NB4 (cell line): ENCODE data around the gene TNFAIP8.

Experiments used
- DNase-seq: peaks from one replicate; pipeline ENCODE4 v3.0.0; 2010; ENCODE audit warnings: low read depth
- H3K4me3 ChIP-seq: one replicate; pipeline ENCODE4 v1.5.1; 2011; ENCODE audit warnings: mild to moderate bottlenecking, low read depth, low read length, moderate library complexity
- MYC ChIP-seq: IDR thresholded peaks from 2 replicates; pipeline ENCODE4 v1.6.1; 2011; ENCODE audit warnings: low read depth, low read length
- POLR2A ChIP-seq: IDR thresholded peaks from 2 replicates; pipeline ENCODE4 v1.6.1; 2011; ENCODE audit warnings: mild to moderate bottlenecking; ENCODE audit not compliant: insufficient read length; ENCODE audit errors: extremely low read depth
- TF ChIP-seq, protein P1 (sequence below): IDR thresholded peaks from 2 replicates; pipeline ENCODE4 v1.6.1; 2011; ENCODE audit warnings: low read depth, low read length
- TF ChIP-seq, protein P2 (sequence below): IDR thresholded peaks from one replicate; pipeline ENCODE4 v1.5.1; 2012; ENCODE audit warnings: low read depth, low read length

The TNFAIP8 gene

DNA sequence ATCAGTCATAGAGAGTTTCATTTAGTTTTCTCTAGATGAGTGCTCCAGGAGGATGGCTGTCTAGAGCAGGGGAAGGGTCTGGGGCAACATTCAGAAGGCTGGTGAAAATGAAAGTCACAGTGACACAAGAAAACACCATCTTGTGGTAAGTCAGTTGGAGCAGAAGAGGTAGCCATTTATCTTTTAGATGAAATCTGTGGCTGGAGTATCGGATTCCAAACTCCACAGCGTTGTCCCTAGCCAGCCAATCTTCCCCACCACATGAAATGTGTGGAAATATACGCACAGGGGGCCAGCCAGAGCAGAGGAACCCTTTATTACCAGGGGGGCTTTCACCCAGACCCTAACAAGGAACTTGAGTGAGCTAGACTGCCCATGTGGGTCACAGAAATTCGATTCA is 15.9 kb upstream of the TNFAIP8 start:
- peak; percentile 64 for DNase-seq
- TF ChIP-seq, protein P1, sequence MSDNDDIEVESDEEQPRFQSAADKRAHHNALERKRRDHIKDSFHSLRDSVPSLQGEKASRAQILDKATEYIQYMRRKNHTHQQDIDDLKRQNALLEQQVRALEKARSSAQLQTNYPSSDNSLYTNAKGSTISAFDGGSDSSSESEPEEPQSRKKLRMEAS = no peak
- TF ChIP-seq POLR2A = no peak
- TF ChIP-seq, protein P2, sequence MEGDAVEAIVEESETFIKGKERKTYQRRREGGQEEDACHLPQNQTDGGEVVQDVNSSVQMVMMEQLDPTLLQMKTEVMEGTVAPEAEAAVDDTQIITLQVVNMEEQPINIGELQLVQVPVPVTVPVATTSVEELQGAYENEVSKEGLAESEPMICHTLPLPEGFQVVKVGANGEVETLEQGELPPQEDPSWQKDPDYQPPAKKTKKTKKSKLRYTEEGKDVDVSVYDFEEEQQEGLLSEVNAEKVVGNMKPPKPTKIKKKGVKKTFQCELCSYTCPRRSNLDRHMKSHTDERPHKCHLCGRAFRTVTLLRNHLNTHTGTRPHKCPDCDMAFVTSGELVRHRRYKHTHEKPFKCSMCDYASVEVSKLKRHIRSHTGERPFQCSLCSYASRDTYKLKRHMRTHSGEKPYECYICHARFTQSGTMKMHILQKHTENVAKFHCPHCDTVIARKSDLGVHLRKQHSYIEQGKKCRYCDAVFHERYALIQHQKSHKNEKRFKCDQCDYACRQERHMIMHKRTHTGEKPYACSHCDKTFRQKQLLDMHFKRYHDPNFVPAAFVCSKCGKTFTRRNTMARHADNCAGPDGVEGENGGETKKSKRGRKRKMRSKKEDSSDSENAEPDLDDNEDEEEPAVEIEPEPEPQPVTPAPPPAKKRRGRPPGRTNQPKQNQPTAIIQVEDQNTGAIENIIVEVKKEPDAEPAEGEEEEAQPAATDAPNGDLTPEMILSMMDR = no peak
- no peak for TF ChIP-seq MYC
- H3K4me3 ChIP-seq = peak overlapping the region; percentile 61

DNA sequence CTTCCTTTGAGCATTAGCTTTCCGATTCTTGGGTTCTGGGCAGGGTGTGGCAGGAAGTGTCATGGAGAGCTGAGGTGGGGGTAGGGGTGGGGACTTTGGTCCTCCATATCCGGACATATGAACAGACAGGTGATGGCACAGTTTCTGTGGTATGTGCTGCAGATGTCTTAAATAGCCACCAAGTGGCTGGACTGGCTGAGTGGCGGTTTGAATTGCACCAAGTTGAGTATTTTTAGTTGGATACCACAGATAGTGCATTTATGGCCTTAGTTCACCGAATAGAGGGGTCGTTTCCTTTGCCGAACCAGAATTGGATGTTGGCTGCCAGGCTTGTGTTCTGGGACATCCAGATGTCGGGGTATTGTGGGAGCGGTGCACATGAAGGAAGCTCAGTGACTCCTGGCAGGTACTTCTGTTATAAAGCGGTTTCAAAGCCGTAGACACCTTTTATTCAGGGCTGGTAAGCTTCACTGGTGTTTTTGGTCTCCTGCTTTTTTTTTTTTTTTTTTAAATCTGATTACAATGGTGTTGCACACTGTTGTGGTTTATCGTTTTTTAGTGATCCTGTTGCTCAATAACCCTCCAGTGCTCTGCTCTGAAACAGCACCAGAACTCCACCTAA is 15.1 kb upstream of the TNFAIP8 start:
- TF ChIP-seq MYC = peak; percentile 47; the same call in 1 of the 2 replicates
- TF ChIP-seq, protein P1 = peak; percentile 59
- TF ChIP-seq, protein P2 = no peak
- peak; percentile 18 for TF ChIP-seq POLR2A

DNA sequence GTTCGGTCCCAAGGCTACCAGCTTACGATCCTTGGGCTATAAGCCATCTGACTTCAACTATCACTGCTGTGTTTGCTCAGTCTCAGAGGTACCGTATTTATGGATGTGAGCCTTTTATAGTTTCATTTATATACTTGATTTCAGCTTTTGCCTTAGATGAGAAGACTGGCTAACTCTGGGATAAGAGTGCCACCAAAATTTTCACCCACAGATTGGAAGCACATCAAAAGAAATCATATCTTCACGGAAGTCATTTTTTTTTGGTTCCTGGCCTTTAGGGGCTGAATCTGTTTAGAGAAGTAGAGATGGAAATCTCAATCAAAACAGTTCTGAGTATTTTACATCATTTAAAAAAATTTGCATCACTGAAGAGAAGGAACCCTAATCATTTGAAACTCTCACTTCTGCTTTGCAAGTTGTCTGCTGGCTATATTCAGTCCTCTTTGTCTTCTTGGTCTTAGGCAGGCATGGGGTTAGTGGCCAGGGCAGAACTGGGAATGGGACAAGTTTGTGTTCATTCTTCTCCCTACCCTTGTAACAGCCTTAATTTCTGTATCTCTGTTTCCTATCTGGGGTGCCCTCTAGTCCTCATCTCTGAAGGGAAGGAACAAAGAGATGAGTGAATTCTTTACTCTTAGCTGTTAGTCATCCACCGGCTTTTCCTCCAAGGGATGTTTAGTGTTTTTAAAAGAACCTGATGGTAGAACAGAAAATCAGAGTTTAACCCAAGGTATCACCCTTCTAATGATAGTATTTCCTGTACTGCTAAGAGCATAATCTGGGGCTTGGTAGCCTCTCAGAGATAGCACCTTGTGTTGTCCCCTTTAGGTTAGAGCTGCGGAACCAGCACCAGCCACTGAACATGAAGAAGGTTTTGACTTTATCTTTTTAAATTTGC is 14.1 kb upstream of the TNFAIP8 start:
- H3K4me3 ChIP-seq = peak overlapping the region; percentile 61
- TF ChIP-seq, protein P1 = no peak
- peak; percentile 48 for DNase-seq

More for the DNA sequence above, 15.1 kb upstream of the TNFAIP8 start:
- H3K4me3 ChIP-seq = peak overlapping the region; percentile 61
- DNase-seq = peak; percentile 96

DNA sequence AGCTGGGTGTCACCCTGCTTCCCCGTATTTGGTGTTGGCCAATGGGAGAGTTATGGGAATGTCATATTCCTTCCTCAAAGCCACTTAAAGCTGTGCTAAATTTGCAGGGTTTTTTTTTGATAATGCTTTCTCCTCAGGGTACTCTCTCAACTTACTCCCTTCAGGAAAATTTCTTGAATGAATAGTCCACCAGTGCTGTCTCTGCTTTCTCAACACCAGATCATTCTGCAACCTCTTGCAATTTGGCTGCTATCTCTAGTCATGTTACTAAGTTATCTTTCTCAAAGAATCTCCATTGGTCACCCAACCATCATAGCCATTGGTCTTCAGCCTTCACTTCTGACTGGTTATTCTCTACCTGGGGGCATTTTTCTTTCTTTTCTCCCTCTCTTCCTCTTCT is 13.4 kb upstream of the TNFAIP8 start:
- no peak overlapping the region for H3K4me3 ChIP-seq
- no peak for DNase-seq
- TF ChIP-seq, protein P2 = no peak
- no peak for TF ChIP-seq POLR2A
- no peak for TF ChIP-seq MYC
- TF ChIP-seq, protein P1 = no peak

DNA sequence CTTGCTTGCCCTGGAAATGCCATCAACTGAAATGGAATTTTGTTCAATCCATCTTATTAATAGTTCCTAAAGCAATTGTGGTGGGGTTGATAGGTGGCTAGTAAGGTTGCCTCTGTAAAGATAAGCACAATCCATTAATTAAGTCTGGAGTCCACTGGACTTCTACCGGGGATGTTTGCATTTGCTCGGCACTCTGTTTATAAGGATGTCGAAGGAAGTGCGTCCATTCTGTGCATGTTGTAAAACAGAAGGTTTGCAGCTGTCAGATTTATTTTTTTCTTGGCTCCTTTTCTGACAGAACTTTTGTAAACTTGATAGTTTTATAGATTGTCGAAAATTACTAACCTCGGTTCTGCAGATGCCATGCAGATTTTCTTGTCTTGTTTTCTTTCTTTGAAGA is 12.8 kb upstream of the TNFAIP8 start:
- TF ChIP-seq, protein P2 = no peak
- TF ChIP-seq POLR2A (no peak), MYC (no peak)
- TF ChIP-seq, protein P1 = no peak
- H3K4me3 ChIP-seq = no peak overlapping the region
- DNase-seq = no peak

DNA sequence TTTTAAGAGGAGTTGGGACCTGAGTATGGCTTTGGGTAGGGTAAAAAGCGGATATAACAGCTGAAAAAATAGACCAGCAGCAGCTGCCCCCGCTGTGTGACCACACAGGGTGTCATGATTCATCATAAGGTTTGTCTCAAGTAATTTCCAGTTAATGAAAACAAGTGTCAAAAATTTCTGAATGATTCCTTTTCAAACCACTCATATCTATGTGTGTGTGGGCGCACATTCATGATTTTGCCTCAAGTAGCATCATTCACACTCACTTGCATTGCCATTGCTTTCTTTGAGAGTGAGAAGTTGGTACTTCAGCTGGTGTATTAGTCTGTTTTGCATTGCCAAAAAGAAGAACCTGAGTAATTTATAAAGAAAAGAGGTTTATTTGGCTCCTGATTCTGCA is 12.1 kb upstream of the TNFAIP8 start:
- DNase-seq = peak; percentile 90
- H3K4me3 ChIP-seq = no peak overlapping the region
- TF ChIP-seq MYC = no peak
- no peak for TF ChIP-seq POLR2A
- TF ChIP-seq, protein P2 = no peak
- TF ChIP-seq, protein P1 = no peak
